GM21576 (cell line): Measurements from ENCODE around the gene MAP4K2.
A peak's percentile ranks its signal among the peaks of the same experiment; 100 is the strongest.
"Not testable (repeated sequence)": the region's sequence is repeated elsewhere in the genome, so short reads cannot be mapped to it uniquely, and the experiment has no call there.

Source experiments
- ATAC-seq: cut with Tn5 transposase; IDR thresholded peaks from one replicate; pipeline ENCODE4 v1.9.1; 2021; ENCODE audit warnings: mild to moderate bottlenecking, moderate library complexity; ENCODE audit not compliant: unreplicated experiment

Gene MAP4K2

DNA sequence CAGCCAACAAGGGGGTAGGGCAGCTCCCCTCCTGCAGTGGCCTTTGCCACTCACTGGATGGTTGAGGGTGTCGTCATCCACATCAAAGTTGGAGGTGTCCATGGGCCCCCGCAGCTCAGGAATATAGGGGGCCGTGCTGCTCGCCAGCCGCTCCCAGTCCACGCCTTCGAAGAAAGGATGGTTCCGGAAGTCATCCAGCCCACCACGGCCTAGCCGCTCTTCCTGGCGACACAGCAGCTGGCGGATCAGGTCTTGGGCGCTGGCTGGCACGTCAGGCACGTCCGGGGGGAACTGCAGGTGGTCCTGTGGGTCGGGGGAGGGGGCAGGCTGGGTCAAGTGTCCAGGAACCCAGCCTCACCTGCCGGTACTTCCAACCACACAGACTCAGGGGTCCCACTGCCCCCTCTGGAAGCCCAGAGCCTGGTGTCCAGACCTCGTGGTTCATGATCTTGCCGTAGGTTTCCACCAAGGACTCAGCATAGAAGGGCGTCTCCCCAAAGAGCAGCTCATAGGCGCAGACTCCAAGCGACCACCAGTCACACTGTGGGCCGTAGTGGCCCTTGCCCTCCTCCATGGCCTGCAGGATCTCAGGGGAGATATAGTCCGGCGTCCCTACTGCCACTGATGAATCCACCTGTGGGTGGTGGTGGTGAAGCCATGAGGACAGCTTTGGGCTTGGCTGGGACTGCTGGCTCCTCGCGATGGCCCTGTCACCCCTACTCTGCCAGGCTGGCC, 35.8 kb upstream of the MAP4K2 start:
- no peak for ATAC-seq

DNA sequence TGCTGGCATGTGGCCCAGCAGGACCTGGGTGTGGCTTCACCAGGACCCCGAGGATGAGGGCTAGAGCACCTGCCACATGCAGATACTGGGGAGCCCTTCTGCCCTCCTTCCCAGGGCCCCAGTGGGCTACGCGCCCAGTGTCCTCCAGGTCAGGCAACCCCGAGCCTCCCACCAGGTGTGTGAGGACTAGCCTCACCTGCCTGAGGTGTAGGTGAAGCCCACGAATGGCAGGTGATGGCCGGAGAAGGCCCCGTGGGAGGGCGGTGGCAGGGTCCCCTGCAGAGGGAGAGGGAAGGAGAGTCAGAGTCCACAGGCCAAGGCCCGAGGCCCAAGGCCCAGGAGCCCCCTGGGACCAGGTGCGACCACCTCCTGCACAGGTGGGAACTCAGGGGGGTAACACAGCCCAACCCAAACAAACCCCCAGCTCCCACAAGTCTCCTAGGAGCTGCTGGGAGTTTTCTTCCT, 34.9 kb upstream of the MAP4K2 start:
- ATAC-seq, result no peak

DNA sequence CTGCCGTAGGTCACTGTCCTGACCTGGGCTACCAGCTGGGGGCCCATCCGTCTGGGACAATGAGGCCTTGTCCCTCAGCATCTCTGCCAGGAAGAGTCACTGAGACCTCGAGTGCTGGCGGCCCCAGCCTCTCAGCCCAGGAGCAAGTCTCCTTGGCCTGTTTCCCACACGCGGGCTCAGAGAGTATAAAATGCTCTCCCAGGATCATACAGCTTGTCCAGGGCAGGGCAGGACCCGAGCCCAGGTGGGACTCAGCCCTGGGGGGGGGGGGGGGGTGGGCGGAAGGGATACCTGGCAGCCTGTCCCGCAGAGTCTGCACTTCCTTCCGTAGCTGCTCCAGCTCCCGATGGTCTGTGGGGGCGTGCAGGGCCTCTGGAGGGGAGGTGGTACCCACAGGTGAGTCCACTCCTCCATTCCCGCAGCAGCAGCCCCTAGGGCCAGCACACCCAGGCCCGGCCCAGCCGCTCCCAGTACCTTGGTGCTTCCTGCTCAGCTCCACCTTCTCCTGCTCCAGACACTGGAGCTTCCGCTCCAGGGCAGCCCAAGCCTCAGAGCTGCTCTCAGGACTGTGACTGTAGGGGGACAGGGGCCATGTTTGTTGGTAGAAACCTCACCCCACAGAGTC, 33.5 kb upstream of the MAP4K2 start:
- ATAC-seq, result no peak

DNA sequence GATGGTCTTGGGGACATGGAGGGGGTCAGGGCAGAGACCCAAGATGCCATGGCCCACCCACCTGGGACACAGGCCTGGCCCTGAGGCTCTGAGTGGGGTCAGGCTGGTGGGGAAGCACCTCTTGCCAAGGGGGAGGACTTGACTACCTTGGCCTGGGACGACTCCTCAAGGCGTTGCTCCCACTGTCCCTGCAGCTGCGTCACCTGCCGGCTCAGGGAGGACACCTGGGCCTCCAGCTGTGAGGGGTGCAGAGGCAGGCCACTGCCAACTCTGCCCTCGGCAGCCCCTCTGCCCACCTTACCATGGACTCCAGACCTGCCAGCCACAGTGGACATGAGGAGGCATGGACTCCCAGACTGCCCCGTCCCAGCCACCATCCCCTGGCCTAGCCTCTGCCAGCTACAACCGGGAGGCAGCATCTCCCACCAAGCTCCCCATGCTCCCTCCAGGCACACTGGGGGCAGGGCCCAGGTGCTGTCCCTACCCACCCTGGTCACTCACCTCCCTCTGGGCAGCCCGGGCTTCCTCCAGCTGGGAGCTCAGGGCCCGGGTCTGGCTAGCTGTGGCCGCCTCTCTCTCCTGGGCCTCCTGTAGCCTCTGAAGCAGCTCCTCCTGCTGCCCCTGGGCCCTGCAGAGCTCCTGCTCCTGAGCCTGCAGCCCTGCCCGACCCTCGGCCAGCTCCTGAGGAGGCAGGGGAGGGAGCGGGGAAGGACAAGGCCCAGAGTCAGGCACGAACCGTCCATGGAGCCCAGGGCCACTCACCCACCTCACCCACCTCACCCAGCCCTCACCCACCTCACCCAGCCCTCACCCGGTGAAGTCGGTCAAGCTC, 32.8 kb upstream of the MAP4K2 start:
- ATAC-seq, result no peak

DNA sequence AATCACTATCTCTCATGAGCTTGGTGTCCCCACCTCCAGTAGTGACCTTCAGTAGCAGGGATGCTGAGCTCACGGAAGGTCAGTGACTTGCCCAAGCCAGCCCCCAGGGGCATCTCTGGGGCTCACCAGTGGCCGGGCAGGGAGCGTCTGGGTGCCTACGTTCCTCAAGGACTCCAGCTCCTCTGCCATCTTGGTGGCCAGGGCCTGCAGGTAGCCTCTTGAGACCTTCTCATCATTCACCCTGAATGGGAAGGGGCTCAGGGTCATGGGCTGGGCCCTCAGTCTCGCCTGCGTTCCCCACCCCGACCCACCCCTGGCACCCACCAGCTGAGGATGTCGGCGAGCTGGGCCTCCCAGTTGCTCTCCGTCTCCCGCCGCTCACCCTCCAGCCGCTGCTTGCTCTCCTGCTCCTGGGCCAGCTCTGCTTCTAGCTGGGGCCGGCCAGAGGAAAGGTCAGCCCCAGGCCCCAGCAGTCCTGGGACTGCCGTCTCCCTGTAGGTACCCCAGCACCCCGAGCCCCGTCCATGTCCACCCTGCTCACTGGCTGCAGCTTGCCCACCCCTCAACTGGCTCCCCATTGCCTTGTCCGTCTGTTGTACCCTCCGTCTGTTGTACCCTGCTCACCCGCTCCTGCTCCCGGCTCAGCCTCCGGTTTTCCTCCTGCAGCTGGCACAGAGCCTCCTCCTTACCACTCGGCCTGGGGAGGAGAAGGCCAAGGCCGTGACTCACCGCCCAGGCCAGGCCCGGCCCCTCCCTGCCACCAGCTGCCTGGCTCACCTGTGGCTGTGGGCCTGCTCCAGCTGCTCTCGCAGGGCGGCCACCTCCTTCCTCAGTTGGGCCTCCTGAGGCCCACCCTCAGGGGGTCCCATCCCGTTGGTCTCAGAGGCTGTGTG, 32.0 kb upstream of the MAP4K2 start:
- ATAC-seq, result no peak

DNA sequence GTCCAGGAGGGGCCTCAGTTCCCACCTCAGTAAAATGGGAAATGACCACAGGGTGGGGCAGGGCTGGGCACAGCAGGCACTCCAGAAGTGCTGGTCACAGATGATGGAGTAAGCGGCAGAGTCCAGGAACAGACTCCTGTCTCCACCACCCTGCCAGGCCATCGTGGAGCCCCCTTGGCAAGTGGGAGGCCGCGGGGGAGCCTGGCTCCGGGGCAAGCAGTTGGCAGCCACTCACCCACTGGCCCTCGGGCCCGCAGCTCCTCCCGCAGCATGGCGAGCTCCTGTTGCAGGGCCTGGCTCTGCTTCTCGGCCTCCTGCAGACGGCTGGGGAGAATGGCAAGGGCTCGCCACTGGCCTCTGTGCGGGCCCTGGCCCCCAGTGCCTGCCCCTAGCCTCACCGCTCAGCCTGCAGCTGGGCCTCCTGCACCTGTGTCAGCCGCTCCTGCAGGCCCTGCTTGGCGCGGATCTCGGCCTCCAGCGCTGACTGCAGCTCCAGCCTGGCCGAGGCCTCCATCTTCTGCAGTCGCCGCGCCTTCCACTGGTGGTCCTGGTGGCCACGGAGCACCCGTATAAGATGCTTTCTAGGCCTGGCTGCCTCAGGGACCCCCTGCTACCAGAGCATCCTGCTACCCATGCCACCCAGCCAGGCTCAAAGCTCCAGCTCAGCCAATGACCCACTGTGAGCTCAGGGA, 31.2 kb upstream of the MAP4K2 start:
- ATAC-seq, result no peak

DNA sequence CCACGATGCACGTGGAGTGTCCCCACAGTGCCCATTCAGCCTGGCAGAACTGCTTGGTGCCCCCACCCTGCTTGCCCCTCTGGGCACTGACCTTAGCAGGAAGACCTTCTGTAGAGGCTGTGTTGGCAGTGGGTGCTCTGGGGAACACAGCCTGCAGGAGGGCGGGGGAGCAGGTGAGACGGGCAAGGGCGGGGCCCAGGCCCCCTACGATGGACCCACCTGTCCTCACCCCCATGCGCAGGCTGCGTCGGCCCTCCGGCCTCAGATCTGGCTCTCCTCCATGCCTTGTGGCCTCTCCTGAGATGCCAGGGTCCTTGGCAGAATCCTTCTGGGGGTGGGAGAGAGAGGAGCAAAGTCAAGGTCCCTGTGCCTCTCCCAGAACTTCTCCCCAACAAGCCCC, 30.5 kb upstream of the MAP4K2 start:
- ATAC-seq, result no peak

DNA sequence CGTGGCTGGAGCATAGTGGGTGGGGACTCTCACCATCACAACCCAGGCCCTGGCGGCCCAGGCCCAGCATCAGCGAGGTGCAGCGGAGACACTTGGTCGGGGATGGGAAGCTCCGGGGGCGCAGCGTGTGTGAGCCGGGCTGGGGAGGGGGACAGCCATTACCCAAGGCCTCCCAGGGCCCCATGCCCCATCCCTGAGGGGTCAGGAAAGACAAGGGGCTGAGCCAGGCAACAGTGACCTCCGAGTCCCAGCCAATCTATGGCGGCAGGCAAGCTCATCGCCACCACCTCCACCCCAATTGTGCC, 30.1 kb upstream of the MAP4K2 start:
- ATAC-seq, result no peak

DNA sequence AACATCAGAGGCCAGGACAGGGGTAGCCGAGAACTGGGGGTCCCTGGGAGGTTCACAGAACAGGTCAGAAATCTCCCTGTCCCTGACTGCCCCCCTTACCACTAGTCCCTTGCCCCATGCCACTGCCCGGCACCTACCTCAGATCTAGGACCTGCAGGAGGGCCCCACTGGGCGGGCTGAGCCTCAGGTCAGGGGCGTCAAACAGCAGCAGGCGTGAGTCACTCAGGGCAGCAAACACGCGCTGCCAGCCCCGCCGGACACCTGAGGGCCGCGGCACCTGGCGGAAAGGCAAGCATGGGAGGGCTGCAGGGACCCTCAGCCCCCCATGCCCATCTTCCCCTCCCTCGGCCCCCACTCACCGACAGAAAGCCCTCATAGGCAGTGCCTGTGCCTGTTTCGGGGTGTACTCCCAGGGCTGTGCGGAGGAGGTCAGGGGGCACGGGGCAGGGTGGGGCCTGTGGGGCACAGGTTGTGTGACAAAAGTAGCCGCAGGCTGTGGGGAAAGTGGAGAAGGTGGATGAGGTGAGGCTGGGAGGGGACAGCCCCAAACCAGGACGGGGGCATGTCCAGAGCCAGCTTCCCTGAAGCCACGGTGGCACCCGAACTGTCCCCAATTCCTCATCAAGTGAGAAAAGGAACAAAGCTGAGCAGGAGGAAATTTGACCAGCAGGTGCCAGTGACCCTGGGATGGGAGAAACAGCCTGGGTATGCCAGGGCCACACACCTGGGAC, 29.6 kb upstream of the MAP4K2 start:
- ATAC-seq, result no peak

DNA sequence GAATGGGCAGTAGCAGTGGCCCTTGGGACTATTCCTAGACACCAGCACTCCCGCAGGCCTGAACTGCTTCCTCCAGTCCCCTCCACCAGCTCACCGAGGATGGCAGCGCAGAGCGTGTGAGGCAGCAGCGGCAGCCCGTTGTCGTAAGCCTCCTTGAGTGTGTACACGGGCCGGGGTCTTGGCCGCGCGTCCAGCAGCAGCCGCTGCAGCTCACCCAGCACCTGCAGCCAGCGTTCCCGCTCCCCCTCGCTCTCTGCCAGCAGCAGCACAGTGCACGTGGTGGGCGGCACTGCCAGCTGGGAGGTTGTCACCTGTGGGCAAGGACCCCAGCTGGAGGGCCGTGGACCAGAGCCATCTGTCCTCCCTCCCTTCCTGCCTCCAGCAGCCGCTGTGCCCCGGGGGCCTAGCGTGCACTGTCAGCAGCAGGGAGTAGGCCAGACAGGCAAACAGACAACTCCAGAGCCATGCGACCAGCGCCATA, 28.4 kb upstream of the MAP4K2 start:
- ATAC-seq, result no peak

DNA sequence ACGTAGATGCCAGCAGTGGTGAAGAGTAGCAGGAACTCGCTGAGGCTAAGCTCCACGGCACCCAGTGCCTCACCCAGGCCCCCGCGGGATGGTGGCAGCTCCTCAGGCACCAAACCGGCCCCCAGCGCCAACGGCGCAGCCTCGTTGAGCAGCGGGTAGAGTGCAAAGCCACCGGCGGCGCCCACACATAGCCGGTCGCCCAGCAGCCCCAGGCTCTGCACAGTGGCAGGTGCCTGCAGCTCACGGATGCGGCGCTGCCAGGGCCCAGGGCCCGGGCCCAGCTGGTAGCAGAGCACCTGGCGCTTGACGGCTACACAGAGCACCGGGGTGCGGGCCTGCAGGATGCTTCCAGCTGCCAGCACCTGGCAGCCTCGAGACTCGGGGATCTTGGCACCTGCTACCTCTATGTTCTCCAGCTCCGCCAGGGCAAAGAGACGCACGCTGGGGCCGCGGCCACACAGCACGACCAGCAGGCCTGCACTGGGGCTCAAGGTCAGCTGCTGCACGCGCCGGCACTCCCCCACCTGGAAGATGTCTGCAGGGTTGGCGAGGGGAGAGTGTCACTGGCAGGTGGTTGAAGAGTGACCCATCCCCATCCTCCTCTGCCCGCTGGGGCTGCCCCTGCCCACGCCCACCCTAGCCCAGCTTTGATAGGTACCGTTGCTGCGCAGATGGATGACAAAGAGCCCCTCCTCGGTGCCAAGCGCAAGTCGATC, 26.7 kb upstream of the MAP4K2 start:
- ATAC-seq, result no peak

DNA sequence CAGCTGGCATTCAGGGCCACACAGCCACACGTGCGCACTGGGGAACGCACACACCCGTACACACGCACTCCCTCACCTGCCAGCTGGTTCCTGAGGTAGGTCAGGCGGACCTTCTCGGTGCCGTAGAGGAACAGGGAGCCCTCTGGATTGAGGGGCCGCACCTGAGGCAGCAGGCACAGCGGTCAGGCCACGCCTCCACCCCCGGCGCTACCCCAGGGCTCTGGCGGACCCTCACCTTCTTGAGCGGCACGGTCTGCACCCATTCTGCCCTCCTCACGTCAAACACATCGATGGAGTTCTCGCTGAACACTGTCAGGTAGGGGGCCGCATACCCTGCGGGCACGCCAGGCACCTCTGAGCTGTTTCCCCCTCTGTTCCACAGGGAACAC, 24.4 kb upstream of the MAP4K2 start:
- ATAC-seq, result no peak

DNA sequence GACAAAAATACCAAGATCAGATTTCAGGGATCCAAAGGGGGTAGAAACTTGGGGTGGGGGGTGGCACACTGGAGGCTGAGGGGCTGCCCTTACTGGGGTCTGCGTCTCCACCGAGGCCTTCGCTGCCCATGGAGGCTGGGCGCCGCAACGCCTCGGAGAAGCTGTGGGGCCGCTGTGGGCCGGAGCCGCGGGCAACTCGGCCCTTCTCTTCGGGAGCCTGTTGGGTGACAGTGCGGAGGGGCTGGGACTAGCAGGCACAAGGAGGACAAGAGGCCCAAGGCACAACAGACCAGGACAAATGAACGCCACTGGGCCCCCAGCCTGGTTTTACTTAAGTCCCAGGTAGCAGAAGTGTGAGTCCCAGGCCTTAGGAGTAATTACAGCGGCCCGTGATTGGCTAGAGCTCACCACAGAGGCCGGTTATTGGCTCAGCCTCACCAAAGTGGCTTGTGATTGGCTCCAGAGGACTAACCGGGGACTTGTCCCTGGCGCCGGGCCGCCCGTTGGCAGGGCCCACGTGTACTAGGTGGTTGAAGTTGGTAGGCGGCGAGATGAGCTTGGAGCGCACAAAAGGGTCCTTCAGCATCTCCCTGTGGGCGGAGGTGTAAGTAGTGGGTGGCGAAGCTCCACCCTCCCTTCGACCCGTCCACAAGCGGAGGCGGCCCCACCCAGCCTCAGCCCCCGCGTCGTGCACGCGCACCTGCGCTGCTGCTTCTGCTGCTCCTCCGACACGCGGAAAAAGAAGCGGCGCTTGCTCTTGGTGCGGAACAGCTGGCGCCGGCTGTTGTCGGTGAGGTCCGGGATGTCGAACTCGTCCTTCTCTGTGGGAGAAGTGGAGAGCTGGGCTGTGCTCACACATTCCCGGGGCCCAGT, 23.8 kb upstream of the MAP4K2 start:
- ATAC-seq, result no peak

DNA sequence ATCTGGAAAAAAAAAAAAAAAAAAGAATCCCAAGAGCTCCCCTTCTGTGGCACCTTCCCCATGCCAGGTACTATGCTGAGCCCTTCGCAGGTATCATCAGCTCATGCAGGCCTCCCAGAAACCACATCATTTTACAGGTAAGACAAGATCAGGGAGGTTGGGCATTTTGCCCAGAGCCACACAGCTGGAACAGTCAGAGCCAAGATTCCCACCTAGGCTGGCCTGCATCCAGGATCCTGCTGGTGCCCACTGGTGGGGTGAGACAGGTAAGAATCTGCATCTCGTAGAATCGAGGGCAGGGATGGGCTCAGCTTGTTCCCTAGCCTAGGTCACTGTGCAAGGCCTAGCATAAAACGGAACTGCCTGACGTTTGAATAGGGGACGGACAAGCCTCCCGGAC, 23.0 kb upstream of the MAP4K2 start:
- ATAC-seq, result no peak

DNA sequence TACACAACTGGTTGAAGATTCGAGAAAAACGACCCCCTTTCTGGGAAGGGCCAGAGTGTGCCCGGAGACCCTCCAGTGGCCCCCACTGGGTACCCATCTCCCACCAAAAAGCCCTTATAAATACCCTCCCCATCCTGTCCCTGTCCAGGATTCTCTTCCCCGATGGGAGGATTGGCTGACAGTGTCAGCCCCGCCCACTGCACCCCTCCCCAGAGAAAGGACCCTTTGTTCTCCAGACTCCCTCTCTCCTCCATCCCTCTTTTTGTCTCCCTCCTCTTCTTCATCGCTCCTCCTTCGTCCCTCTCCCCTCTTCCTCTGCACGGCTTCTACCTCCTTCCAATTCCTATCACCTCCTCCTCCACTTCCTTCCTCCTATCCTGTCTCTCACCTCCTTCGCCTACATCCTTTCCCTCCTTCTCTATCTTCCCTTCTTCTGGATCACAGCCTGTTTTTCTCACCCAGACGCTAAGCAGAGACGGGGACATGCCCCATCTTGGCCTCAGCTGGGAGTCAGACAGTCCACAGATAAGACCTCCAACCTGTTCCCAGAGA, 20.6 kb upstream of the MAP4K2 start:
- ATAC-seq, result no peak

DNA sequence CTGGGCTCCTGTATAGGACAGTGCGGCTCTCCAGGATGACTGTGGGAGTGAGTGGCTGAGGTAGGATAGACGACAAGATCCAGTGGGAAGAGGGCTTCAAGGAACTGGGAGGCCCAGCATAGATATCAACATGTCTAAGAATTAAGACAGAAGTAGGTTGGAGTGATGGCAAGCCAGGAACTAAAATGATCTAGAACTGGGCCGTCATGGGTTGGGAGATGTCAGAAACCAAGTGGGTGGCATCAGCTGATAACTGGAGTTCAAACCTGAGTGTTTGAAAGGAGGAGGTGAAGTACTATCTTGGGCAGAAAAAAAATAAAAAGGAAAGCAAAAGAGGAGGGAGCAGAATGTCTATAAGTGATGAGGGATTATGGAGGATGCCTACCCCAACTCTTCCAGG, 14.5 kb upstream of the MAP4K2 start:
- no peak for ATAC-seq

DNA sequence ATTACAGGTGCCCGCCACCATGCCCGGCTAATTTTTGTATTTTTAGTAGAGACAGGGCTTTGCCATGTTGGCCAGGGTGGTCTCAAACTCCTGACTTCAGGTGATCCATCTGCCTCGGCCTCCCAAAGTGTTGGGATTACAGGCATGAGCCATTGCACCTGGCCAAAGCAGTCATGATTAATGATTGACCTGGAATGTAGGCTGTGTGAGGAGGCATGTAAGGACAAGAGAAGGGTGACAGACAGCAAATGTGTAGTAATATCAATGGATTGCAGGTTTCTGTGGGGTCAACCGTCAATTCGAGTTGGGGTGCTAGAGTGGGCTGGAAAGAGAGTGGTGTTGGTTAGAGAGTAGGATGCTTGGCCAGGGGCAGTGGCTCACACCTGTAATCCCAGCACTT, 12.4 kb upstream of the MAP4K2 start:
- ATAC-seq, result not testable (repeated sequence)

DNA sequence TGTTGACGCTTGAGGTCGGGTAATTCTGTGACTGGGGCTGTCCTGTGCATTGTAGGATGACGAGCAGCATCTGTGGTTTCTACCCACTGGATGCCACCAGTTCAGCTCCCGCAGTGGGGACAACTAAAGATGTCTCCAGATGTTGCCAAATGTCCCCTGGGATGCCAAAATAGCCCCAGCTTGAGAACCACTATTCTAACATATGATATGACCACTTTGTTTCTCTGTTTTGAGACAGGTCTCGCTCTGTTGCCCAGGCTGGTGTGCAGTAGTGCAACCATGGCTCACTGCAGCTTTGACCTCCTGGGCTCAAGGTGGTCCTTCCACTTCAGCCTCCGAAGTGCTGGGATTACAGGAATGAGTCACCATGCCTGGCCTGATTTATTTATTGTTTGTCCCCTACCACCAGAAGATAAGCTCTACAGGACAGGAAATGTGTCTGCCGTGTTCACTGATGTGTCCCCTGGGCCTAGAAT, 11.7 kb upstream of the MAP4K2 start:
- ATAC-seq, result peak; percentile 45
